Fibroblast of the aortic adventitia (primary cell): Measurements from ENCODE around the gene PDX1. TPM values are rescaled to one million over a fixed set of nuclear protein-coding genes. Genes with fewer than 3 reads are reported as not detected.

Source experiments
- DNase-seq: peaks from one replicate; pipeline ENCODE4 v3.0.0-alpha.2; 2010; ENCODE audit warnings: low read depth
- H3K4me3 ChIP-seq: 2 replicates; pipeline ENCODE4 v1.5.1; 2011; ENCODE audit warnings: low read depth, mild to moderate bottlenecking, control low read depth, low read length, moderate library complexity
- total RNA-seq: library from RNA; depleted of rRNA; stranded (reverse); fragments of >200 nt; gene quantifications from 2 replicates; pipeline ENCODE4 v1.2.3, GENCODE V29; 2012; ENCODE audit warnings: low replicate concordance
- TF ChIP-seq, protein P1 (sequence below): IDR thresholded peaks from 2 replicates; pipeline ENCODE4 v1.5.1; 2011; ENCODE audit warnings: mild to moderate bottlenecking, low read length, control low read depth, inconsistent platforms; ENCODE audit not compliant: insufficient read depth

PDX1 gene
- not detected in 2 replicates for total RNA-seq

DNA sequence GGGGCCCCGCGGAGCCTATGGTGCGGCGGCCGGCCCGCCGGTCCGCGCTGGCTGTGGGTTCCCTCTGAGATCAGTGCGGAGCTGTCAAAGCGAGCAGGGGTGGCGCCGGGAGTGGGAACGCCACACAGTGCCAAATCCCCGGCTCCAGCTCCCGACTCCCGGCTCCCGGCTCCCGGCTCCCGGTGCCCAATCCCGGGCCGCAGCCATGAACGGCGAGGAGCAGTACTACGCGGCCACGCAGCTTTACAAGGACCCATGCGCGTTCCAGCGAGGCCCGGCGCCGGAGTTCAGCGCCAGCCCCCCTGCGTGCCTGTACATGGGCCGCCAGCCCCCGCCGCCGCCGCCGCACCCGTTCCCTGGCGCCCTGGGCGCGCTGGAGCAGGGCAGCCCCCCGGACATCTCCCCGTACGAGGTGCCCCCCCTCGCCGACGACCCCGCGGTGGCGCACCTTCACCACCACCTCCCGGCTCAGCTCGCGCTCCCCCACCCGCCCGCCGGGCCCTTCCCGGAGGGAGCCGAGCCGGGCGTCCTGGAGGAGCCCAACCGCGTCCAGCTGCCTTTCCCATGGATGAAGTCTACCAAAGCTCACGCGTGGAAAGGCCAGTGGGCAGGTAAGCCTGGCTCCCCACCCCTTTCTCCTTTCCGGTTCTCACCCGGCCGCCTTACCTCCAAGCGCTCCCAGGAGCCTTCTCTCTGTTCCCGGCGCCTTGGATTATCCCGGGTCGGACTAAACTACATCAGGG, at the start of gene PDX1:
TSS of gene PDX1 (plus strand) at position 67 of the 743 bp plus-strand sequence. CDS start at position 206, 139 bp downstream.
- no peak for DNase-seq
- TF ChIP-seq, protein P1, sequence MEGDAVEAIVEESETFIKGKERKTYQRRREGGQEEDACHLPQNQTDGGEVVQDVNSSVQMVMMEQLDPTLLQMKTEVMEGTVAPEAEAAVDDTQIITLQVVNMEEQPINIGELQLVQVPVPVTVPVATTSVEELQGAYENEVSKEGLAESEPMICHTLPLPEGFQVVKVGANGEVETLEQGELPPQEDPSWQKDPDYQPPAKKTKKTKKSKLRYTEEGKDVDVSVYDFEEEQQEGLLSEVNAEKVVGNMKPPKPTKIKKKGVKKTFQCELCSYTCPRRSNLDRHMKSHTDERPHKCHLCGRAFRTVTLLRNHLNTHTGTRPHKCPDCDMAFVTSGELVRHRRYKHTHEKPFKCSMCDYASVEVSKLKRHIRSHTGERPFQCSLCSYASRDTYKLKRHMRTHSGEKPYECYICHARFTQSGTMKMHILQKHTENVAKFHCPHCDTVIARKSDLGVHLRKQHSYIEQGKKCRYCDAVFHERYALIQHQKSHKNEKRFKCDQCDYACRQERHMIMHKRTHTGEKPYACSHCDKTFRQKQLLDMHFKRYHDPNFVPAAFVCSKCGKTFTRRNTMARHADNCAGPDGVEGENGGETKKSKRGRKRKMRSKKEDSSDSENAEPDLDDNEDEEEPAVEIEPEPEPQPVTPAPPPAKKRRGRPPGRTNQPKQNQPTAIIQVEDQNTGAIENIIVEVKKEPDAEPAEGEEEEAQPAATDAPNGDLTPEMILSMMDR = no peak
- peak within 1 kb of the TSS; percentile 45 for H3K4me3 ChIP-seq

DNA sequence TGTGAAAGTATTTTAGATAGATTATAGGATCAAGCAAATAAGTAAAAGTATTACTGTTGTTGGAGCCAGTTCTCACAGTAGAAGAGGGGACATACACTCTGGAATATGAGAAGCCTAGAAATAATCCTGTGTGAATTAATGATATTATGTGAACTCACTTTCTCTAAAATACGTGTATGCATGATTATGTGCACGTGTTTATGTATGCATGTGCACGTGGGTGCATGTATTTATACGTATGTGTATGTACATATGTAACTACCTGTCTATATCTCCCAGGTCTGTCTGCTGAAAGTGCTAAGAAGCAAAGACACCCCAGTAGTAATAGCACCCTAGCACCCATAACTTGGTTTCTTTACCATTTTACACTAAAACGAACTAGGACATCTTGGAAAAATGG, 41.5 kb upstream of the PDX1 start:
- no peak for DNase-seq
- no peak overlapping the region for H3K4me3 ChIP-seq
- TF ChIP-seq, protein P1 = no peak

DNA sequence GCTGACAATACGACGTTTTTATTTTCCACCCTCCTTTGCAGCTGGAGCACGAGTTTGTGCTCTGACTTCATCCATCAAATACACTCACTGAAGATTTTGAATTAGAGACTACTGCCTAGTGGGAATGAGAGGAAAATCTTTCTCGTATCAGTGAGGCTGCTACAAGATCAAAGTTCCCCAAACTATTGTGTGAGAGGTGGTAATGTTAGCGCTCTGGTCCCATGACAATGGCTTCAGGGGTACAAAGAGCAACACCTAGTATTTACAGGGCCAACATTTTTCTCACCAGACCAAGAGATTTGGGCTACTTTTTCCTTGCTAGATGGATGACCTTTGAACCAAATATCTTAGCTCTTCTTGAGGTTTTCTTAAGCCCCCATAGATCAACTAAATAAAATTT, 30.3 kb upstream of the PDX1 start:
- no peak for DNase-seq
- TF ChIP-seq, protein P1 = no peak

DNA sequence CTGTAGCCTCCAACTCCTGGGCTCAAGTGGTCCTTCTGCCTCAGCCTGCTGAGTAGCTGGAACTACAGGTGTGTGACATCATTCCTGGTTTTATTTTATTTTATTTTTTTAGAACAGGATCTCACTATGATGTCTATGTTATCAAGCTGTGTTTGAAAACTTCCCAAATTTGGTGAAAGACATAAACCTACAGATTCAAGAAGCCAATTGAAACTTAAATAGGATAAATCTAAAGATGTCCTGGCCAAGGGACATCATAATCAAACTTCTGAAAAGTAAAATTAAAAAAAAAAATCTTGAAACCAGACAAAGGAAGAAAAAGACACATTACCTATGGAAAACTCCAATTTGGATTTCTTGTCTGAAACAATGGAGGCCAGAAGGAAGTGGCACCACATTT, 23.1 kb upstream of the PDX1 start:
- H3K4me3 ChIP-seq = no peak overlapping the region
- TF ChIP-seq, protein P1 = no peak
- DNase-seq = no peak

More for the DNA sequence above, 30.3 kb upstream of the PDX1 start:
- no peak overlapping the region for H3K4me3 ChIP-seq

DNA sequence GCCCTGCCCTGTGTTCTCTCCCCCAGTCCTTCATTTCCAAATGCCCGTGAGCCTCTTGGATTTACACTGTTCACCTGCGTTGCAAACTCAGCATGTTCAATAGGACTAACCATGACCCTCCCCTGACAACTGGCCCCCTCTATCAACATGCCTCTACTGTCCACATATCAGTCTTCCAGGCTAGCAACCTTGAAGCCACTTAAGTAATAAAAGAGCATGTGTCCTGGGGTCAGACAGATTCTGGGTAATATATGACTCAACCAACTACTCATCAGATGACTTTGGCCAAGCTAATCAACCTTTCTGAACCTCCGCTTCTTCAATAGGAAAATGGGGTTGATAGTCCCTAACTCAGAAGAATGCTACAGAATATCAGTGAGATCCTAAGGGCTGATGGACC, 15.1 kb upstream of the PDX1 start:
- H3K4me3 ChIP-seq = no peak overlapping the region
- TF ChIP-seq, protein P1 = no peak
- no peak for DNase-seq

DNA sequence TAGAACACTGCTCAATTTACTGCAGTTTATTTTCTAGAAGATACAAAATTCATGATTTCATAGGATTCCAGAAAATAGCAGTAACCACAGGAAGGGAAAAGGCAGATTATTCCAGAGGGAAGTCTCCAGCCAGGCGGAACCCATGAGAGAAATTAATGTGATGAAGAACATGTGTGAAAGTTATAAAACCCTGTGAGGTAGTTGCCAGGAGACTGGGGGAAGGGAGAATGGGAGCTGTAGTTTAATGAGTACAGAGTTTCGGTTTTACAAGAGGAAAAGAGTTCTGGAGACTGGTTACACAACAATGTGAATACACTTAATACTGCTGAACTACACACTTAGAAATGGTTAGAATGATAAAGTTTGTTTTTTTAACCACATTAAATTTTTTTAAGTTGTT, 14.2 kb upstream of the PDX1 start:
- TF ChIP-seq, protein P1 = no peak
- H3K4me3 ChIP-seq = no peak overlapping the region
- DNase-seq = no peak
